ENCODE results near the gene OARD1. TPM values are rescaled to one million over a fixed set of nuclear protein-coding genes. Genes with fewer than 3 reads are reported as not detected.

OARD1 gene
- total and polyA plus RNA-seq, 2 experiments from 2014 or later, result 4.5 to 18.6 TPM

DNA sequence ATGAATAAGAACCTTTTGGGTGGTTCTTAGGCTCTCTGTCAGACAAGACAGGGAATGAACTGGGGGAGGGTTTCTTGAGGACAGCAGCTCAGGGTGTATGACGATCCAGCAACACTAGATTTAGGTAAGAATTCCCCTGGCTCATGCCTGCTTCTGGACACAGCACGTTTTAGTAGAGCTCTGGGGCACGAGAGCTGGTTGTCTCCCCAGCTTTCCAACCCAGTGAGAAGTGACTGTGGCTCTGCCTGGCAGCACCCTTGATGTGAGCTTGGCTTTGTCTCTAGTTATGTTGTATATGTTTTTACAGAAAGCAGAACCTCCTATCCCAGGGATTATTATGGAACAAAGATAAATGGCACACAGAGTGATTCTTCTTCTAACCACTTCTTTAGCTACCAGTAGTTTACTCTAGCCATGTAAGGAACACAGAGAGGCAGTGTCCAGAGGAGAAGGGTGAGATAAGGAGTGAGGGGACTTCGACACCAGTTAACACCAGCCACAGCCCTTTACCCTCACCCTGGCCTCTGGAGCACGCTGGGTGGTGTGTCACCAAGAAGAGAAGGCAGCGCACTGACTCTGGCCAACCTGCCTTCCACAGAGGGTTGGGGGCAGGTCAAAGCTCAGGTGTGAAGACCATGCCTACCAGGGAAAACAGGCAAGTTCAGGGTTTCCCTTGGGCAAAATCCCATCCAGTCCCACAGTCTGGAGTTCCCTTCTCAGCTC is 15.2 kb downstream of the OARD1 start:
- no peak overlapping the region for H3K4me3 ChIP-seq
- H2AFZ ChIP-seq, result no peak overlapping the region
- H3K9ac ChIP-seq, result no peak overlapping the region
- no peaks in the 10 kb centered on the region for H3K79me2 ChIP-seq (ENCODE audit: insufficient read depth)
- H3K36me3 ChIP-seq (ENCODE audit: low read depth), result no peaks in the 10 kb centered on the region
- peaks cover 7% of the 10 kb centered on the region; the same call in 1 of the 2 replicates for H3K4me1 ChIP-seq (ENCODE audit: insufficient read depth)
- DNase-seq, result no peak
- no peak overlapping the region for H3K27ac ChIP-seq
- in situ Hi-C loops (cut with MboI), result no loop called here
- no peaks in the 10 kb centered on the region for H3K9me3 ChIP-seq (ENCODE audit: low read depth)
- TF ChIP-seq EZH2 (IDR thresholded peaks at IDR 0.05; ENCODE audit: insufficient read depth, poor library complexity, severe bottlenecking), result no peak
- no peak for TF ChIP-seq EZH2phosphoT487 (IDR thresholded peaks at IDR 0.05; ENCODE audit: insufficient read depth, low read depth)
- no peaks in the 10 kb centered on the region for H3K9me2 ChIP-seq (ENCODE audit: insufficient read depth)
- 88 to 92% methylated on average over 6 of the region's 6 CpGs for WGBS, 2 experiments (ENCODE audit: low coverage in 1 of 2, low lambda C conversion rate in 2 of 2, missing lambda C conversion rate in 2 of 2)
- H3K4me2 ChIP-seq (ENCODE audit: unreplicated experiment), result no peak overlapping the region
- no peaks in the 10 kb centered on the region for H3K27me3 ChIP-seq (replicated peaks; ENCODE audit: insufficient read depth)
- H3F3A ChIP-seq (ENCODE audit: insufficient read depth), result peaks cover 7% of the 10 kb centered on the region; the same call in 1 of the 2 replicates
- no peaks in the 10 kb centered on the region for H4K20me1 ChIP-seq (ENCODE audit: insufficient read depth)

GRCh38 chr6:41055149-41055548 is 17.0 kb downstream of the OARD1 start:
- no peak overlapping the region for H3K4me3 ChIP-seq
- H3K4me1 ChIP-seq (ENCODE audit: insufficient read depth), result peaks cover 7% of the 10 kb centered on the region; the same call in 1 of the 2 replicates
- H2AFZ ChIP-seq, result no peak overlapping the region
- no peaks in the 10 kb centered on the region for H3K27me3 ChIP-seq (replicated peaks; ENCODE audit: insufficient read depth)
- no peaks in the 10 kb centered on the region for H3K9me3 ChIP-seq (ENCODE audit: low read depth)
- H3K9me2 ChIP-seq (ENCODE audit: insufficient read depth), result no peaks in the 10 kb centered on the region
- TF ChIP-seq EZH2 (IDR thresholded peaks at IDR 0.05; ENCODE audit: insufficient read depth, poor library complexity, severe bottlenecking) (no peak), EZH2phosphoT487 (IDR thresholded peaks at IDR 0.05; ENCODE audit: insufficient read depth, low read depth) (no peak)
- H4K20me1 ChIP-seq (ENCODE audit: insufficient read depth), result no peaks in the 10 kb centered on the region
- H3K27ac ChIP-seq, result no peak overlapping the region
- 40 to 54% methylated on average over 3 of the region's 3 CpGs for WGBS, 2 experiments (ENCODE audit: low coverage in 1 of 2, low lambda C conversion rate in 2 of 2, missing lambda C conversion rate in 2 of 2)
- H3K36me3 ChIP-seq (ENCODE audit: low read depth), result no peaks in the 10 kb centered on the region
- no peak overlapping the region for H3K9ac ChIP-seq
- H3K79me2 ChIP-seq (ENCODE audit: insufficient read depth), result no peaks in the 10 kb centered on the region
- in situ Hi-C loops (cut with MboI), result no loop called here
- H3K4me2 ChIP-seq (ENCODE audit: unreplicated experiment), result no peak overlapping the region
- peaks cover 5% of the 10 kb centered on the region; the same call in 1 of the 2 replicates for H3F3A ChIP-seq (ENCODE audit: insufficient read depth)
- no peak for DNase-seq

DNA sequence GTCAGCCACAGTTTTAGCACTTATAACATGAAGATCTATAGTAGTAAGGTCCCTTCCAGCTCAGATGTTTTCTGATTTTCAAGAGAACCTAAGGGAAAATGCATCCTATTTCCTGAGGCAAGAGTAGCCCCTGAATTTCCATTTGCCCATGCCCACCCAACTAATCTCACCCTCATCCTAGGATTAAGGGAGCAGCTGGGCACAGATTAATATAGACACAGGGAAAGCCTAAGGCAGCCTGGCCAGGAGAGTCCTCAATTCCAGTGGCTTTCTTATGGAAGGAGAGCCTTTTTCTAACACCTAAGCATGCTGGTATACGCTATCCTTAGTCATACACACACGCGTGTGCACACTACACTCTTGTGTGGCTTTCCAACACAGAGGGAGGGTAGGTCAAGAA is 17.6 kb downstream of the OARD1 start:
- WGBS, 2 experiments (ENCODE audit: low coverage in 1 of 2, low lambda C conversion rate in 2 of 2, missing lambda C conversion rate in 2 of 2), result 94 to 96% methylated on average over 3 of the region's 3 CpGs
- H3K4me1 ChIP-seq (ENCODE audit: insufficient read depth), result 0 out of 2 replicates have a peak, but pooled peaks cover 2% of the 10 kb centered on the region
- H3K9me2 ChIP-seq (ENCODE audit: insufficient read depth), result no peaks in the 10 kb centered on the region
- no peaks in the 10 kb centered on the region for H3K27me3 ChIP-seq (replicated peaks; ENCODE audit: insufficient read depth)
- no peak overlapping the region for H3K4me3 ChIP-seq
- no peaks in the 10 kb centered on the region for H3K36me3 ChIP-seq (ENCODE audit: low read depth)
- no peak overlapping the region for H2AFZ ChIP-seq
- DNase-seq, result no peak
- in situ Hi-C loops (cut with MboI), result no loop called here
- H3K9ac ChIP-seq, result no peak overlapping the region
- H3K27ac ChIP-seq, result no peak overlapping the region
- no peak overlapping the region for H3K4me2 ChIP-seq (ENCODE audit: unreplicated experiment)
- no peaks in the 10 kb centered on the region for H4K20me1 ChIP-seq (ENCODE audit: insufficient read depth)
- no peaks in the 10 kb centered on the region for H3K79me2 ChIP-seq (ENCODE audit: insufficient read depth)
- no peaks in the 10 kb centered on the region for H3K9me3 ChIP-seq (ENCODE audit: low read depth)
- TF ChIP-seq EZH2phosphoT487 (IDR thresholded peaks at IDR 0.05; ENCODE audit: insufficient read depth, low read depth) (no peak), EZH2 (IDR thresholded peaks at IDR 0.05; ENCODE audit: insufficient read depth, poor library complexity, severe bottlenecking) (no peak)
- no peaks in the 10 kb centered on the region for H3F3A ChIP-seq (ENCODE audit: insufficient read depth)

DNA sequence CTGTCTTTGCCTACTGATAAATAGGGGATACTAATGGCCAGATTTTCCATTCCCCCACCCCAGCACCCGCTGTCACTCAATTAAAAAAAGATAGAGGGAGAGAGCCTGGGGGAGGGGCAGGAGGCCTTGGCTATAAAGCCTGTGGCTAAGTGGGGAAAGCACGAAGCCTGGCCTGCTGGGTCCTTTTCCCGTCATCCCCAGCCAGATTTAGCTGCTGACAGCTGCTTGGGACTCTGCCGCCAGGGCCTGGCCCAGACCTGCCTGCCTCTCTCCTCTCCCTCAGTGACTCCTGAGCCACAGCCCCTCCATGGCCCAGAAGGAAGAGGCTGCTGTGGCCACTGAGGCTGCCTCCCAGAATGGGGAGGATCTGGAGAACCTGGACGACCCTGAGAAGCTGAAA is 19.1 kb downstream of the OARD1 start, which contains the start of gene APOBEC2:
APOBEC2 (plus strand) TSS at position 162 of the 400 bp plus-strand sequence; CDS start at position 308, 146 bp downstream.
- H3K79me2 ChIP-seq (ENCODE audit: insufficient read depth), result no peaks in the 10 kb centered on the region
- no peak within 1 kb of the TSS for H3K27ac ChIP-seq
- no peak within 1 kb of the TSS for H3K9ac ChIP-seq
- TF ChIP-seq EZH2phosphoT487 (IDR thresholded peaks at IDR 0.05; ENCODE audit: insufficient read depth, low read depth) (no peak), EZH2 (IDR thresholded peaks at IDR 0.05; ENCODE audit: insufficient read depth, poor library complexity, severe bottlenecking) (no peak)
- no peaks in the 10 kb centered on the region for H3K9me2 ChIP-seq (ENCODE audit: insufficient read depth)
- no peaks in the 10 kb centered on the region for H3K27me3 ChIP-seq (replicated peaks; ENCODE audit: insufficient read depth)
- DNase-seq, result no peak
- no peaks in the 10 kb centered on the region for H3K4me1 ChIP-seq (ENCODE audit: insufficient read depth)
- no peaks in the 10 kb centered on the region for H3K9me3 ChIP-seq (ENCODE audit: low read depth)
- no peak within 1 kb of the TSS for H3K4me3 ChIP-seq
- H4K20me1 ChIP-seq (ENCODE audit: insufficient read depth), result no peaks in the 10 kb centered on the region
- no peaks in the 10 kb centered on the region for H3K36me3 ChIP-seq (ENCODE audit: low read depth)
- no peak within 1 kb of the TSS for H3K4me2 ChIP-seq (ENCODE audit: unreplicated experiment)
- 45 to 62% methylated on average over 5 of the region's 5 CpGs for WGBS, 2 experiments (ENCODE audit: low coverage in 1 of 2, low lambda C conversion rate in 2 of 2, missing lambda C conversion rate in 2 of 2)
- no peaks in the 10 kb centered on the region for H3F3A ChIP-seq (ENCODE audit: insufficient read depth)
- in situ Hi-C loops (cut with MboI), result no loop called here
- no peak within 1 kb of the TSS for H2AFZ ChIP-seq

Measured in GM23248 (cell line).